Measurements from ENCODE around the gene HPN.

DNA sequence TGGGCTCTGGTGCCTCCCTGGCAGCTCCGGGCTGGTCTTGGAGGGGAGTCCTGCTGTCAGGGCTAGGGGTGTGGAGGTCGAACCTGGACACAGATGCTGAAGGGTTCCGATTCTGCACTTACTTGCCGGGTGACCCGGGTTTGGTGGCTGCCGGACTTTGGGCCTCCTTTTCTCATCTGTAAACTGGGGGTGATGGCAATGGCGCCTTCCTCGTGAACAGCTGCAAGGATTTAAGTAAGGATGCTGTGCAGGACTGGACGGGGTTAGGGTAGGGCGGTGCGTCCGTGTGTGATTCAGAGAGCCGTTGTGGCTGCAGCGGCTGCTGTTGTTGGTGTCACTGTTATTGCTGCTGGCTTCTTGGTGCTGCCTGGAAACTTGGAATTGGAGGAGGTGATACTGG is 2.4 kb downstream of the HPN start:
- TF ChIP-seq, protein P1, sequence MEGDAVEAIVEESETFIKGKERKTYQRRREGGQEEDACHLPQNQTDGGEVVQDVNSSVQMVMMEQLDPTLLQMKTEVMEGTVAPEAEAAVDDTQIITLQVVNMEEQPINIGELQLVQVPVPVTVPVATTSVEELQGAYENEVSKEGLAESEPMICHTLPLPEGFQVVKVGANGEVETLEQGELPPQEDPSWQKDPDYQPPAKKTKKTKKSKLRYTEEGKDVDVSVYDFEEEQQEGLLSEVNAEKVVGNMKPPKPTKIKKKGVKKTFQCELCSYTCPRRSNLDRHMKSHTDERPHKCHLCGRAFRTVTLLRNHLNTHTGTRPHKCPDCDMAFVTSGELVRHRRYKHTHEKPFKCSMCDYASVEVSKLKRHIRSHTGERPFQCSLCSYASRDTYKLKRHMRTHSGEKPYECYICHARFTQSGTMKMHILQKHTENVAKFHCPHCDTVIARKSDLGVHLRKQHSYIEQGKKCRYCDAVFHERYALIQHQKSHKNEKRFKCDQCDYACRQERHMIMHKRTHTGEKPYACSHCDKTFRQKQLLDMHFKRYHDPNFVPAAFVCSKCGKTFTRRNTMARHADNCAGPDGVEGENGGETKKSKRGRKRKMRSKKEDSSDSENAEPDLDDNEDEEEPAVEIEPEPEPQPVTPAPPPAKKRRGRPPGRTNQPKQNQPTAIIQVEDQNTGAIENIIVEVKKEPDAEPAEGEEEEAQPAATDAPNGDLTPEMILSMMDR (IDR thresholded peaks at IDR 0.05; ENCODE audit: extremely low read depth in 1 of 2, insufficient read depth in 1 of 2, low read depth in 1 of 2, low read length in 2 of 2): no peak
- TF ChIP-seq POLR2AphosphoS5 (IDR thresholded peaks at IDR 0.05; ENCODE audit: insufficient read depth, low read depth, low read length) (no peak), POLR2A (IDR thresholded peaks at IDR 0.05; ENCODE audit: low read depth, low read length) (no peak), EZH2 (IDR thresholded peaks at IDR 0.05; ENCODE audit: borderline replicate concordance, low read depth, low read length, severe bottlenecking) (no peak), MYC (IDR thresholded peaks at IDR 0.05; ENCODE audit: low read depth, low read length) (no peak), FOS (IDR thresholded peaks at IDR 0.05; ENCODE audit: borderline replicate concordance, insufficient read depth, low read length) (no peak)
- TF ChIP-seq, protein P2, sequence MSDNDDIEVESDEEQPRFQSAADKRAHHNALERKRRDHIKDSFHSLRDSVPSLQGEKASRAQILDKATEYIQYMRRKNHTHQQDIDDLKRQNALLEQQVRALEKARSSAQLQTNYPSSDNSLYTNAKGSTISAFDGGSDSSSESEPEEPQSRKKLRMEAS (IDR thresholded peaks at IDR 0.05; ENCODE audit: insufficient read depth, insufficient read length): no peak
